ENCODE measurements around the gene ZNF460. TPM values are rescaled to one million over a fixed set of nuclear protein-coding genes. Genes with fewer than 3 reads are reported as not detected.

The ZNF460 gene
- total and polyA plus RNA-seq, 2 of the 13 experiments (the other 11 are each of a cell fraction or from before 2014, with no cell fraction given) = 14.5 to 44.8 TPM

DNA sequence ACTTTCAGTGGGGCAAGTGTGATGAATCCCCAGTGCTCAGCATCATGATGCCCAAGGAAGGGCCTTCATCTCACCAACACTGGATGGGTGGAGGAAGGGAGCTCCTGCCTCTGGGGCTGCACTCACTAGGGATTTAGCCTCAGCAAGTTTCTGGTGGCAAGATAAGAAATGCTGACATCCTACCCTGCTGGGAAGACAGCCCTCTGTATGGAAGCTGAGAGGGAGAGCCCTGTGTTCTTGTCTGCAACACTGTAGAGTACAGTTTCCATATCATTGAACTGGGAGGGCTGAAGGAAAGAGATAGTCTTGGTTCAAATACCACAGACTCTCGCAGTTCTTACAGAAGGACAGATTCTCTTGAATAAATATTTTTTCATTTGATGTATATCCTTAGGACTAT lies 7.3 kb upstream of the ZNF460 start:
- no peak for DNase-seq (ENCODE audit: low spot score)
- POLR2A ChIA-PET = no interaction called here
- in situ Hi-C loops (cut with HindIII; ENCODE audit: extremely low pct_ligation_motif_present, low pct_unique_long_range_greater_than_20kb) = no loop called here
- no peak for ATAC-seq
- Histone ChIP-seq H3K9ac (ENCODE audit: insufficient read depth, low read depth, low read length) (no peak overlapping the region), H3K27ac (ENCODE audit: extremely low read length, insufficient read depth, low read length) (no peak overlapping the region), H3K4me3 (replicated peaks in 1 of 3; ENCODE audit: insufficient read depth in 1 of 3, low read depth in 2 of 3, low read length in 3 of 3) (no peak overlapping the region), H4K20me1 (ENCODE audit: insufficient read depth, low read length) (no peaks in the 10 kb centered on the region), H3K9me3 (ENCODE audit: low read length) (no peaks in the 10 kb centered on the region), H3K79me2 (ENCODE audit: insufficient read depth, low read length) (no peaks in the 10 kb centered on the region), H2AFZ (ENCODE audit: low read length) (no peak overlapping the region), H3K36me3 (replicated peaks in 1 of 2; ENCODE audit: control insufficient read depth in 1 of 2, insufficient read depth in 2 of 2, low read length in 2 of 2) (0 out of 5 replicates have a peak, but pooled peaks cover 0 to 3% of the 10 kb centered on the region in 2 experiments), H3K4me1 (ENCODE audit: insufficient read depth, low read length) (peaks cover 20% of the 10 kb centered on the region), H3K4me2 (ENCODE audit: low read depth, low read length) (no peak overlapping the region), H3K27me3 (ENCODE audit: control insufficient read depth in 1 of 2, insufficient read depth in 2 of 2, low read length in 2 of 2) (no peaks in the 10 kb centered on the region)
- intact Hi-C loops (cut with micrococcal nuclease; ENCODE audit: unreplicated experiment) = no loop called here
- FAIRE-seq = no peak
- 50% methylated on average over 1 of the region's 1 CpG for WGBS (ENCODE audit: low lambda C conversion rate)
- CTCF ChIA-PET (ENCODE audit: low intra/inter-chr PET ratio, low total read pairs) = no interaction called here
- TF ChIP-seq ZNF776 (CRISPR knock-in tag; IDR thresholded peaks at IDR 0.05) (no peak), KIAA2018 (CRISPR knock-in tag; IDR thresholded peaks at IDR 0.05; ENCODE audit: borderline replicate concordance) (no peak), ZNF136 (CRISPR knock-in tag; IDR thresholded peaks at IDR 0.05; ENCODE audit: low read depth) (no peak)
- TF ChIP-seq, protein P1, sequence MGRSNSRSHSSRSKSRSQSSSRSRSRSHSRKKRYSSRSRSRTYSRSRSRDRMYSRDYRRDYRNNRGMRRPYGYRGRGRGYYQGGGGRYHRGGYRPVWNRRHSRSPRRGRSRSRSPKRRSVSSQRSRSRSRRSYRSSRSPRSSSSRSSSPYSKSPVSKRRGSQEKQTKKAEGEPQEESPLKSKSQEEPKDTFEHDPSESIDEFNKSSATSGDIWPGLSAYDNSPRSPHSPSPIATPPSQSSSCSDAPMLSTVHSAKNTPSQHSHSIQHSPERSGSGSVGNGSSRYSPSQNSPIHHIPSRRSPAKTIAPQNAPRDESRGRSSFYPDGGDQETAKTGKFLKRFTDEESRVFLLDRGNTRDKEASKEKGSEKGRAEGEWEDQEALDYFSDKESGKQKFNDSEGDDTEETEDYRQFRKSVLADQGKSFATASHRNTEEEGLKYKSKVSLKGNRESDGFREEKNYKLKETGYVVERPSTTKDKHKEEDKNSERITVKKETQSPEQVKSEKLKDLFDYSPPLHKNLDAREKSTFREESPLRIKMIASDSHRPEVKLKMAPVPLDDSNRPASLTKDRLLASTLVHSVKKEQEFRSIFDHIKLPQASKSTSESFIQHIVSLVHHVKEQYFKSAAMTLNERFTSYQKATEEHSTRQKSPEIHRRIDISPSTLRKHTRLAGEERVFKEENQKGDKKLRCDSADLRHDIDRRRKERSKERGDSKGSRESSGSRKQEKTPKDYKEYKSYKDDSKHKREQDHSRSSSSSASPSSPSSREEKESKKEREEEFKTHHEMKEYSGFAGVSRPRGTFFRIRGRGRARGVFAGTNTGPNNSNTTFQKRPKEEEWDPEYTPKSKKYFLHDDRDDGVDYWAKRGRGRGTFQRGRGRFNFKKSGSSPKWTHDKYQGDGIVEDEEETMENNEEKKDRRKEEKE (IDR thresholded peaks at IDR 0.05) = no peak
- BruUV-seq (replicated peaks) = no TSS peak
